ENCODE results near the gene CHAF1A.

Gene CHAF1A

GRCh38 chr19:4409123-4409933, 6.9 kb downstream of the CHAF1A start:
- DNase-seq (ENCODE audit: low spot score): no peak

GRCh38 chr19:4413588-4413987, 11.1 kb downstream of the CHAF1A start:
- no peak for DNase-seq (ENCODE audit: low spot score)

DNA sequence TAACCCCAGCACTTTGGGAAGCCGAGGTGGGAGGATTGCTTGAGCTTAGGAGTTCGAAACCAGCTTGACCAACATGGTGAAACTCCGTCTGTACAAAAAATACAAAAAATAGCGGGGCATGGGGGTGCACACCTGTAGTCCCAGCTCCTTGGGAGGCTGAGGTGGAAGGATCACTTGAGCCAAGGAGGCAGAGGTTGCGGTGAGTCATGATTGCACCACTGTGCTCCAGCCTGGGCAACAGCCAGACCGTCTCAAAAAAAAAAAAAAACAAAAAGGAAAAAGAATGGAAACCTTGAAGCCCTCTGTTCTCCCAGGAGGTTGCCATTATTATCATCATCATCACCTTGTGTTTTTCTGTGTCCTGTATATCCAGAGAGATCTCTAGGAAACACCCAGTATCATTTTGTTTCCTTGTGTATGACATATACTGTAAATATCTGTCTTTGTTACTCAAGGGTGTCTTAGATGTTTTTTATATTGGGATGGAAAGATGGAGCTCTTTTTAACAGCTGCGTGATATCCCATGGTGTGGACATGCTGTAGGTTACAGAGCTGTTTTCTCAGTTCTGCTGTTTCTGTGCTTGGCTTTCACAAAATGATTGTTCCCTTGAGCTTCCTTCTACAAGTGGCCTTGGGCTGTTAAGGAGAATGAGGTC, 11.8 kb downstream of the CHAF1A start:
- no peak for DNase-seq (ENCODE audit: low spot score)

GRCh38 chr19:4414800-4415321, 12.4 kb downstream of the CHAF1A start:
- DNase-seq (ENCODE audit: low spot score): no peak

GRCh38 chr19:4415352-4415751, 12.9 kb downstream of the CHAF1A start:
- no peak for DNase-seq (ENCODE audit: low spot score)

DNA sequence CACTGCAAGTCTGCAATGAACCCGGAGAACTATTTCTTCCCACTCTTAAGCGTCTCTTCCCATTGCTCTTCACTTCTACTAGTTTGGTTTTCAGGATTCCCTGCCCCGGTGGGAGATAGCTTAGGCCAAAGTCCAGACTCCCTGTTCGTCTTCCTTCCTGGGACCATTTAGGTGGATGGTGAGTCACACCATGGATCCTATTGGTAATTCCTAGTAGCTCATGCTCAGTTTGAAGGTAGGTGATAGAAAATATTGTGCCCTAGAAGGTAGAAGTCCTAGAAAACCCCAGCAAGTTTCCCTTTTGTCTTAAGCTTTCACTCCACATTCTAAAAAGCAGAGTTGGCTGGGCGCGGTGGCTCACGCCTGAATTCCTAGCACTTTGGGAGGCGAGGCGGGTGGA, 13.8 kb downstream of the CHAF1A start:
- DNase-seq (ENCODE audit: low spot score): no peak

DNA sequence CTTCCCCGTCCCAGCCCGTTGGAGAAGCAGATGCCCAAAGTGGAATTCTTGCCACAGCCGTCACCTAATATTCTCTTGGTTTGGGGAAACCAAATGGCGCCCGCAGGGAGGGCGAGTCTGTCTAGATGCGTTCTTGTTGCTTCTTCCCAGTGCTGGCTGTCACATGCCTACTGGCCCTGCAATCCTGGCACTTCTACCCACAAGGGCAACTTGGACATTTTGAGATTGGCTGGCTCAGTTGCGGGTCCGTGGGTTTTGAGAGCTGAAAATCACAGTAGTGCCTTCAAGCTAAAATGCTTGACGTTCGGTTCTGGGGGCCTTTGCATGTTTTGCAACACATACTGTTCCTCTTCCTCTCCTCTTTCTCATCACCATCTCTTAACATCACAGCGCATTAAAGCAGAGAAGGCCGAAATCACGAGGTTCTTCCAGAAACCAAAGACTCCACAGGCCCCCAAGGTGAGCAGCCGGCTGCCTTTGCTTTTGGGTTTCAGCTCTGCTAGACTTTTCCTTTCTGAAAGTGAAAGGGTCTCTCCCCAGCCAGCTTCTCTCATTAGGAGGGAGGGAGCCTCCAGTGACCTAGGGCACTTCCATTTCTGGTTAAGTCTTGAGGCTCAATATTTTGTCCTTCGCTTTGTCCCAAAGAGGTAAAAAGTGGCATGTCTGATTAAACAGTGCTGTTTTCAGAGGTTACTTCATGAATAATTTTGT, 21.1 kb downstream of the CHAF1A start:
- no peak for DNase-seq (ENCODE audit: low spot score)

GRCh38 chr19:4425537-4425936, 23.1 kb downstream of the CHAF1A start:
- no peak for DNase-seq (ENCODE audit: low spot score)

GRCh38 chr19:4428326-4428975, 26.0 kb downstream of the CHAF1A start:
- DNase-seq (ENCODE audit: low spot score): no peak

DNA sequence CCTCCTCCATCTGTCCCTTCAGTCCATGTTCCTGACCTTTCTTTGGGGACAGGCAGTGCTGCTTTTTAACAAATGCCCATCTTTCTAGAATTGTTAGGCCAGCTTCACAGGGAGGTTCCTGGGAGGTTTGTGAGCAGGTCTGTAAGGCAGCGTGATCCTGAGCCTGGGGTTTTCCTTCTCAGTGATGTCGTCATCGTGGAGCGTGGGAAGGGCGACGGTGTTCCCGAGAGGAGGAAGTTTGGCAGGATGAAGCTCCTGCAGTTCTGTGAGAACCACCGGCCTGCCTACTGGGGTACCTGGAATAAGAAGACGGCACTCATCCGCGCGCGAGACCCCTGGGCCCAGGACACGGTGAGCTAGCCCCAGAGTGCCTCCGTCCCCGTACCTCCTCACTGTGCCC, 26.8 kb downstream of the CHAF1A start:
- no peak for DNase-seq (ENCODE audit: low spot score)

- no peak for DNase-seq (ENCODE audit: low spot score)
These were observed 27.3 kb downstream of the CHAF1A start for GRCh38 chr19:4429771-4430171.

DNA sequence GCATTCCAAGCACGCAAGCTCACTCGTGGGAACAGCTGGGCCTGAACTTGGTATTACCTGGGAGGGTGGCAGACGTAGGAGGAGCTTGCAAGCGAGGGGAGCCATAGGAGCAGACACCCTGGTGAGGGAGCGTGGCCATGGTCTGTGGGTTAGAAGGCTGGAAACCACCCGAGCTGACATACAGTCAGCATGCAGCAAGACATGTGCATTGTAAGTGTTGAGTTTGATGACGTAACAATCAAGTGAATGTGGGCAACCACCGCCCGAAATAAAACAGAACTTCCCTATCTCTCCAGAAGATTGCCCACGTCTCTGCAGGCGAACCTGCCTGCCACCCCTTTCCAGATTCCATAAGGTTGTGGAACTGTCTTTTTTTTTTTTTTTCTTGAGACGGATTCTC, 28.3 kb downstream of the CHAF1A start:
- DNase-seq (ENCODE audit: low spot score): no peak

- DNase-seq (ENCODE audit: low spot score): no peak
These were observed 28.9 kb downstream of the CHAF1A start for GRCh38 chr19:4431296-4431695.

GRCh38 chr19:4431808-4432674, 29.6 kb downstream of the CHAF1A start:
- no peak for DNase-seq (ENCODE audit: low spot score)

DNA sequence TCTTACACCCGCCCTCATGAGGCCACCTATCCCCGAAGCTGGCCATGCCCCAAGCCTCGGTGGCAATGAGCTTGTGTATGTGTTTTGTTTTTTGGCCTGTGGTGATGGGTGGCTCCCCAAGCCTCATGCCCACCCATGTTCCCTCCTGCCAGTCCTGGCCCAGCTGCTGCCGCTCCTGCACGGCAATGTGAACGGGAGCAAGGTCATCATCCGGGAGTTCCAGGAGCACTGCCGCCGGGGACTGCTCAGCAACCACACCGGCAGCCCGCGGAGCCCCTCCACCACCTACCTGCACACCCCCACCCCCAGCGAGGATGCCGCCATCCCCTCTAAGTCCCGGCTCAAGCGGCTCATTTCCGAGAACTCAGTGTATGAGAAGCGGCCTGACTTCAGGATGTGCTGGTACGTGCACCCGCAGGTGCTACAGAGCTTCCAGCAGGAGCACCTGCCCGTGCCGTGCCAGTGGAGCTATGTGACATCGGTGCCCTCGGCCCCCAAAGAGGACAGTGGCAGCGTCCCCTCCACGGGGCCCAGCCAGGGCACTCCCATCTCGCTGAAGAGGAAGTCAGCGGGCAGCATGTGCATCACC, 30.6 kb downstream of the CHAF1A start:
- DNase-seq (ENCODE audit: low spot score): no peak

DNA sequence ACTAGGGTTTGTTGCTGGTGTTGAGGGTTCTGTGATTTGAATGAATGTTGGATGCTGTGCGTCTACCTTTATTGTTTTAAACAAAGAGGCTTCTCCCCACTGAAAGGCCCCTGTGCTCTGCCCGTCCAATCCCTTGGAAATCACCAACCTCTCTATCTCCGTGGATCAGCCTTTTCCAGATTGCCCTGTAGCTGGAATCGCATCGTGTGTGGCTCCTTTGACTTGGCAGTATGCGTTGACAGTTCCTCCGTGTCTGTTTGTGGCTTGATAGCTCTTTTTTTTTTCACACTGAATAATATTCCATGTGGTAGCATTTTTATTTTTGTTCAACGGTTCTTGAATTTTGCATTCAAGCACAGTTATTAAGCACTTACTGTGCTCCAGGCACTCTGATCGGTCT, 32.0 kb downstream of the CHAF1A start:
- no peak for DNase-seq (ENCODE audit: low spot score)

DNA sequence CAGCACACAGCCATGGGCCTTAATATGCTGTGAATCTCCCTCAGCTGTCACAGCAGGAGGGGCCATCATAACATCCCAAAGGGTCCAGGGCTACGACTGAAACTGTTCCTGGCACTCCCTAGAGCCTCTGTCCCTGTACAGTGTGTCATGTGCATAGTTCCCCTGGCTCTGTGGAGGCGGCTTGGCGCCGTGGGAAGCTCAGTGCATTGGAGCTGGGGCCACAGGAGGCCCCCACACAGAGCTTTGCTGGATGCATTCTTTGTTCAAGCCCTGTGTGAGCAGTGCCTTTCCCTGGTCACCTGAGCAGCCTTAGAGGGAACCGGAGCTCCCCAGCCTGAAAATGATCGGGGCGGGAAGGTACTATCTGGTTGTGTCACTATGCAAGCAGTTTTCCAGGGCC, 33.8 kb downstream of the CHAF1A start:
- DNase-seq (ENCODE audit: low spot score): no peak

DNA sequence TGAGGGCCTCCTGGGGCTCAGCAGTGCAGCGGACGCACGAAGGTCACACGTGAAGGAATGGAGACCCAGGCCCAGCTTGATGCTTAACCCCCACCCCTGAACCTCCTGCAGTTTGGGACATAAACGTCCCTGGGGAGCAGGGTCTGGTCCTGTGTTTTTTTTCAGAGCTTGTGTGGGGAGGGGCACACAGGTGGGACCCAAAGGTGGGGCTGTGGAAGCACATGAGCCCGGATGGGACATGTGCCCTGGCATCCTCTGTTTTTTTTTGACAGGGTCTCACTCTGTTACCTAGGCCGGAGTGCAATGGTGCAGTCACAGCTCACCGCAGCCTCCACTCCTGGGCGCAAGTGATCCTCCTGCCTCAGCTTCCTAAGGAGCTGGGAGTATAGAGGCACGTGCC, 34.7 kb downstream of the CHAF1A start:
- no peak for DNase-seq (ENCODE audit: low spot score)

DNA sequence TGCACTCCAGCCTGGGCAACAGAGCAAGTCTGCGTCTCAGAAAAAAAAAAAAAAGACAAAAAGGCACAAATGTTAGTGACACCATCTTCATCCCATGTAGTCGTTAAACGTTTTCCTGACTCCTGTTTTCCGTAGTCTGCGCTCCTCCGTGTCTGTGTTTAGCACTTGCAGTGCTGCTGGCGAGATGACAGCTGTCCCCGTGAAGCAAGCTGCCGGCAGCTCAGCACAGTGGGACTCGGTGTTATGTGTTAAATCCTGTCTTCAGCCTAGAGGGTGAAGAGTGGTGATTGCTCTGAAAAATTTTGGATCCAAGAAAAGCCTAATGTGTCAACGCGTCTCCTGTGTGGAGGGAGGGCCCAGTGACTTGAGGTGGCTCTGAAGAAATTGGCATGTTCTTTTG, 36.8 kb downstream of the CHAF1A start:
- no peak for DNase-seq (ENCODE audit: low spot score)

DNA sequence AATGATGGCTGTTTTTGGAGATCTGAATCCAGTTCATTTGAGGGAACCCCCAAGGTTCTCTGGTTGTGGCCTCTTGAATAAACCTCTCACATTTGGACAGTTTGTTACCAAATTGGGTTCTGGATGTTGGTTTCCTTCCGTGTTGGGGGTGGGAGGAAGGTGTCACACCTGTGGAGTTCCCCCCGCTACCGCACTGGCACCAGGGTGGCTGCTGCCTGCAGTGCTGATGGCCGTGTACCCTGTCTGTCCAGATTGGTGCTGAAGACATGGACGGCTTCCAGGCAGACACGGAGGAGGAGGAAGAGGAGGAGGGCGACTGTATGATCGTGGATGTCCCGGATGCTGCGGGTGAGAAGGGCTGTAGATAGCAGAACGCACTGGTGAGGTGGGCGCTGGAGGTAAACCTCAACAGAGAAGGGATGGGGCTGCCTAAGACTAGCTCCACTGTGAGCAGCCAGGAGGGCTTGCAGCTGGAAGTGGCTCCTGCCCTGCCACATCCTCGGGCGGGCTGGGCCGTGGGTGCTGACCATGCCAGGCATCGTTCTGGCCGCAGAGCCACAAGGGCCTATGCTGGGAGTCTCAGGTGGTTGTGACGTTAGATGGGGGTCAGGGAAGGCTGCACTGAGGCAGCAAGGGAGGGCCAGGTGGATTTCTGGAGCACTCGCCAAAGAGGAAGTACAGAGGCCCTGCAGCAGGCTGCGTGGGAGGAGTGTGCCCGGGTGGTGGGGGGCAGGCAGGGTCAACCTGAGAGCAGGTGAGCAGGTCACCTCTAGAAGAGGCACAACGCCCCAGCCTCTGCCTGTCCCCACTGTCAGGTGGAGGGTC, 39.8 kb downstream of the CHAF1A start:
- DNase-seq (ENCODE audit: low spot score): no peak
